Muscle layer of colon (tissue), 2 donors: ENCODE data around the gene ITGA2.

Source experiments
- H3K27ac ChIP-seq: one replicate; pipeline ENCODE4 v1.7.0; 2013; ENCODE audit warnings: low read depth, mild to moderate bottlenecking, low read length, moderate library complexity
- H3K27me3 ChIP-seq, 2 donors: one replicate each; pipeline ENCODE4 v1.7.0; 2013; ENCODE audit warnings: low read length in 2 of 2, mild to moderate bottlenecking in 2 of 2; ENCODE audit not compliant: insufficient read depth in 2 of 2, control insufficient read depth in 1 of 2
- H3K36me3 ChIP-seq: one replicate; pipeline ENCODE4 v1.7.0; 2013; ENCODE audit warnings: mild to moderate bottlenecking, low read length; ENCODE audit not compliant: insufficient read depth
- H3K4me1 ChIP-seq: one replicate; pipeline ENCODE4 v1.7.0; 2013; ENCODE audit warnings: mild to moderate bottlenecking, low read length; ENCODE audit not compliant: insufficient read depth
- H3K4me3 ChIP-seq, 2 donors: one replicate each; pipeline ENCODE4 v1.7.0; 2013; ENCODE audit warnings: low read length in 2 of 2, low read depth in 1 of 2, mild to moderate bottlenecking in 1 of 2, moderate library complexity in 1 of 2
- H3K9ac ChIP-seq: one replicate; pipeline ENCODE4 v1.7.0; 2013; ENCODE audit warnings: low read length
- H3K9me3 ChIP-seq: one replicate; pipeline ENCODE4 v1.7.0; 2013; ENCODE audit warnings: mild to moderate bottlenecking, low read length
- donor health status: abdominal sarcoma.
- donor health status: Adenocarcinoma of cecum.

Gene ITGA2

DNA sequence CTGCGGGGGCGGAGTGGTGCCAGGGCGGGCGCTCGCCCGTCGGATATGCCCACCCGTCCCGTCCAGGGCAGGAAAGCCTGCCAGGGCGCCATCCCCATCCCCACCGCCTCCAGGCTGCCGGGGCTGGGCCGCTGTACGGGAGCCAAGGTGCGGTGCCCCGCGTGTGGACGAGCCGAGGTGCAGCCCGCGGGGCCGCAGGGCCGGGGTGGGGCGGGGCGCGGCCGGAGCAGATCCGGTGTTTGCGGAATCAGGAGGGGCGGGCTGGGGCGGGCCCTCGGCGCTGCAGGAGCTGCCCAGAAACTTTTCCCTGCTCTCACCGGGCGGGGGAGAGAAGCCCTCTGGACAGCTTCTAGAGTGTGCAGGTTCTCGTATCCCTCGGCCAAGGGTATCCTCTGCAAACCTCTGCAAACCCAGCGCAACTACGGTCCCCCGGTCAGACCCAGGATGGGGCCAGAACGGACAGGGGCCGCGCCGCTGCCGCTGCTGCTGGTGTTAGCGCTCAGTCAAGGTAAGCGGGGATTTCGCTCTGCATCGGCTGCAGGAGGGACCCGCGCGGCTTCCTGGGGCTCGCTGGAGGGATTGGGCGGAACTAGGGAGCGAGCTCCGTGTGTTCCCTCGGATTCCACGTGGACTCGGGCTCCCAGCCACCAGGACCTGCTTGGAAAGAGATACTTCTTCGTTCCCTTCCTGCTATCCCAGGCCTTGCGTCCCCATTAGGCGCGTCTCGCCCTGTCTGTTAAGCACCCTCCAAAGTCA is at the start of gene ITGA2:
Gene ITGA2, plus strand, starts transcription at position 328 of the 756 bp plus-strand sequence. Its CDS starts 117 bp downstream, at position 445.
- no peaks in the 10 kb centered on the region for H3K9me3 ChIP-seq
- H3K4me3 ChIP-seq: peak within 1 kb of the TSS; percentile 39 to 72
- no peak within 1 kb of the TSS for H3K9ac ChIP-seq
- H3K27ac ChIP-seq: no peak within 1 kb of the TSS
- peaks cover 4 to 6% of the 10 kb centered on the region in 2 donors for H3K27me3 ChIP-seq
- peaks cover 8% of the 10 kb centered on the region for H3K4me1 ChIP-seq
- H3K36me3 ChIP-seq: no peaks in the 10 kb centered on the region

DNA sequence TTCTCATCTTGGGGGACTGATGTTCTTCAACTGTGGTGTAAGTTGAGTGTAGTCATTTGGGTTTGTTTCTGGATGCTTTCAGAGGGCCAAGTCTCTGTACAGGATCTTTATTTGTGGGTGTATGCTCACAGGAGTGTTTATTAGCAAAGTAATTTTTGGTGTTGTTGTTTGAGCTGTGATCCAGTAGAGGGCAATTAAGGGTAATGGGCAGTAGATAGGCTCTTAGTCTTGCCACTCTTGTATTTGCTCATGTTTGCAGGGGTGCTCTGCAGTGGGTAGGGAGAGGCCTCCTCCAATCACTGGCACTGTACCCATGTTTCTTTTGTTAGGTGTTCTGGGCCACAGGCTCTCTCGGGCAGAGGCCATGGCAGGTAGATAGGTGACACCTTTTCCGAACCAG is 45.9 kb upstream of the ITGA2 start:
- Histone ChIP-seq H3K9ac (no peak overlapping the region), H3K4me3 (no peak overlapping the region), H3K4me1 (peaks cover 25% of the 10 kb centered on the region), H3K36me3 (peaks cover 33% of the 10 kb centered on the region), H3K27me3 (no peaks in the 10 kb centered on the region), H3K27ac (no peak overlapping the region), H3K9me3 (no peaks in the 10 kb centered on the region)

DNA sequence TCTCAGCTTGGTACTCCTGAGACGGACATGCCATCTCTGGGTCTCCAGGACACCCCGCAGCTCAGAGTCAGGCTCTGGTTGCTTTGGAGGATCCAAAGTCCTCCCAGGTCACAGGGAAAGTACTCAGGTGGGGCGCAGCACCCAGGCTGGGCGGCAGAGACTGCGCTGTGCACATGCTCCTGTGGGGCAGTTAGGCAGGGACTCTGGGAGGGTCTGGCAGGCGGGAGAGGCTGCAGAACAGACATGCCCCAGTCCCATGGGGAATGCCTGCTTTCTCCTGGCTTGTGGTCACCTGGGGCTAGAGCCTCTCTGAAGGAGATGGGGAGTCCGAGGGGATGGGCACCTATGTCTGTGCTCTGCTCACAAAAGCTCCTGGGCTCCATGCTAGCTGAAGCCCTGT is 45.3 kb upstream of the ITGA2 start:
- Histone ChIP-seq H3K9ac (no peak overlapping the region), H3K27me3 (no peaks in the 10 kb centered on the region), H3K4me1 (peaks cover 30% of the 10 kb centered on the region), H3K36me3 (peaks cover 32% of the 10 kb centered on the region), H3K27ac (peak overlapping the region; percentile 12), H3K9me3 (no peaks in the 10 kb centered on the region), H3K4me3 (no peak overlapping the region)

DNA sequence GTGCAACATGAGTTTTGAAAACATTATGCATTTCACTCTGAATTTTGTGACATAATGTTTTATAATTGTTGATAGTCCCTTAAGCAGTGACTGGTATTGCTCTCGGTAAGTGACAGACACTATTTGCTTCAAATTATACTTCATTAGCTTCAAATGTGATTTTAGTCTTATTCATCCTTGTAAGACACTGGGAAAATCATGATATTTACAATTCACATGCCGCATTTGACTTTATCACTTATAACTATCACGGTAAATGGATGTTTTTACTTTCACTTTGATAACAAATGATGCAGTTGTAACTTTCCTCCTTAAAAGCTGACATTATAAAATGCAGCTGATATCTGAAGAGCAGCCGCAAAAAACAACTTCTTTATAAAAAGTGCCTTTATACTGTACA is 44.1 kb upstream of the ITGA2 start:
- peak overlapping the region; percentile 1 for H3K9ac ChIP-seq
- H3K36me3 ChIP-seq: peaks cover 26% of the 10 kb centered on the region
- peaks cover 37% of the 10 kb centered on the region for H3K4me1 ChIP-seq
- H3K27ac ChIP-seq: peak overlapping the region; percentile 14
- H3K9me3 ChIP-seq: no peaks in the 10 kb centered on the region
- H3K4me3 ChIP-seq: peak overlapping the region; percentile 5 to 11
- no peaks in the 10 kb centered on the region for H3K27me3 ChIP-seq

DNA sequence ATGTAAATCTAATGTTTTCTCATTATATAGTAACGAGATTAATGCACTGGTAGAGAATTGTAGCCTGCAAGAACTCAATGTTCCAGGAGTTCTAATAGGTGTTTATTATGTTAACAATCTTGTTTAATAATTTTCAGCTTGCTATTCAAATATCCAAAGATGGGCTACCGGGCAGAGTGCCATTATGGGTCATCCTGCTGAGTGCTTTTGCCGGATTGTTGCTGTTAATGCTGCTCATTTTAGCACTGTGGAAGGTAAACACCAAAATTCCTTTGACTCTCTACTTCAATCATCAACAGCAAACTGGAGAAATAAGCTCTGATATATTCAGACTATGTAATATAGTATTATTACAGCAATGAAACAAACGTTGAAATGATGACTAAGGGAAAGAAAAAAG is 41.9 kb upstream of the ITGA2 start:
- H3K27ac ChIP-seq: peak overlapping the region; percentile 49
- no peaks in the 10 kb centered on the region for H3K9me3 ChIP-seq
- H3K27me3 ChIP-seq: no peaks in the 10 kb centered on the region
- peaks cover 15% of the 10 kb centered on the region for H3K36me3 ChIP-seq
- no peak overlapping the region for H3K4me3 ChIP-seq
- no peak overlapping the region for H3K9ac ChIP-seq
- H3K4me1 ChIP-seq: peaks cover 37% of the 10 kb centered on the region

DNA sequence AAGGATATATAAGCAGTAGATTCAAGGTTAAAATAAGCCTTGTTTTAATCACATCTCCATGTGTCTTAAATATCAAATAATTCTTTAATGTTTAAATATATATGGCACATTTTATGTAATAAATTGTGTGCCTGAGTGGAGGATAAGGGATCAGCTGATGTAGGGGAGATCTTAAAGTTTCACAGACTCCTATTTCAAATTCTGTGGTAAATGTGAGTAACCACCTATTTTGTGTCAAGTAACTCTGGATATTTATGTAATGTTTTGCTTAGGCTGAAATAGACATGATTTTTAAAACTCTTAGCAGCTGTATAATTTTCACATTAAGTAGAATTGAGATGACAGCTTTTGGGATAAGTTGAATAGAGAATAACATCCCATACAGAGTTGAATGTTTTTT is 41.3 kb upstream of the ITGA2 start:
- Histone ChIP-seq H3K9me3 (no peaks in the 10 kb centered on the region), H3K27me3 (no peaks in the 10 kb centered on the region), H3K36me3 (peaks cover 19% of the 10 kb centered on the region), H3K4me1 (peaks cover 37% of the 10 kb centered on the region), H3K9ac (no peak overlapping the region), H3K27ac (no peak overlapping the region), H3K4me3 (no peak overlapping the region)

DNA sequence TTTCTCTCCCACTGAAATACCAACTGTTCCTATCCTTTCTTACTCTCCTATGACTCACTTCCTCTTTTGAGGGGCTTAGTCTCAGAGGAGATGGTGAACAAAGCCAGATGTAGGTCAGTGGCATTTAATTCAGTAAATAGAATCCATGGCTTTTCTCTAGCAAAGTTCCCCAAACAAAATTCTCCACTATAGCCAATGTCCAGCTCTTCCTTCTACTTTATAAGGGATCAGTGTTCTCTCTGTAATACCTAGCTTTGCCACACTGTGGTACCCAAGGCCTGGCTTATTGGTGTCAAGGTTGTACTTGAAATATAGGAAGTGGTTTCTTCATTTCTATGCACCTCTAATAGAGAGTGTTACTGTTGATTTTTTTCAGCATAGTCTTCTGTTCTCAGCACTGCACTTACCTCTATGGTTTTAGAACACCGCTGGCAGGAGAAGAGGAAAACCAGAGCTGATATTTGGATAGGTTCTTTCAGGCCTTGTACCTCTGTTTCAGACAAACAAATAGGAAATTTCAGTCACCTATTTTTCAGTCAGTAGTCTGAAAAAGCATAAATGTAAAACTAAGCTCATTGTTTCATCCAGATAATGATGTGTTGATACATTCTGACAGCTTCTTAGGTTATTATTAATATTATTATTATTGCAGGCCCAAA is 40.6 kb upstream of the ITGA2 start:
- no peak overlapping the region for H3K27ac ChIP-seq
- no peak overlapping the region for H3K9ac ChIP-seq
- H3K4me1 ChIP-seq: peaks cover 37% of the 10 kb centered on the region
- no peaks in the 10 kb centered on the region for H3K27me3 ChIP-seq
- no peak overlapping the region for H3K4me3 ChIP-seq
- H3K36me3 ChIP-seq: peaks cover 19% of the 10 kb centered on the region
- no peaks in the 10 kb centered on the region for H3K9me3 ChIP-seq

DNA sequence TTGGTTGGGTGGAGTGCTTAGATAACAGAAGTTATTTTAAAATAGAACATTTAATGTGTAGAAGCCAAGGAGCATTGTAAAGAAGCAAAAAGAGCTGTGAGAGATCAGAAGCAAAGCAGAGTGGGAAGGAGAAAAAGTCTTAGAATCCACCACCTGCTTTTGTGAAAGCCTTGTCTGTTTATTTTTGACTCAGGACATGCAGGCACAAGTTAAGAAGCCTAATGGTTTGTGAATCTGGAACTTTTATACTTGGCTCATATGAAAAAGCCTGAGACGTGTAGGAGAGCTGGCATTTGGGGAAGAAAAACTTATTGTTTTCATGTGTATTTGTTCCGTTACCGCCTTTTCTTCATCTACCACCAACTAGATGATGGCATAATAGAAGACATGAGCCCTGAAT is 38.5 kb upstream of the ITGA2 start:
- Histone ChIP-seq H3K27me3 (no peaks in the 10 kb centered on the region), H3K9me3 (no peaks in the 10 kb centered on the region), H3K27ac (peak overlapping the region; percentile 34), H3K4me1 (peaks cover 30% of the 10 kb centered on the region), H3K9ac (no peak overlapping the region), H3K4me3 (no peak overlapping the region), H3K36me3 (peaks cover 27% of the 10 kb centered on the region)

DNA sequence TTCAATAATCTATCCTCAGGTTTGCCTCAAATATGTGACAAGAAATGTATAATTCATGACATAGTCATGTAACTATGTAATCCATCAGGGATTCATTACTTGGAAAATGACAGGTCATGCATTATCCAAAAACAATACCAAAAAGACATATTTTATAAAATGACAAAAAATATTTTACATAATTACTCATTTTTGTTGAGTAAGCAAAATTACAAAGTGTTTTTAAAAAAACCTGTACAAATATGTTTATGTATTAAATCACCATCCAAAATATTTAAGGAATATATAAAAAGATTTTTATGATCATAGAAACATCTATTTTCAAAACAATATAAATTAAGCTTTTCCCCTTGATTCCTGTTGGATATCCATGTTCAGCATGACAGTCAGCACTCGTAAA is 36.7 kb upstream of the ITGA2 start:
- H3K27ac ChIP-seq: no peak overlapping the region
- peaks cover 16% of the 10 kb centered on the region for H3K4me1 ChIP-seq
- peaks cover 32% of the 10 kb centered on the region for H3K36me3 ChIP-seq
- H3K9ac ChIP-seq: no peak overlapping the region
- H3K4me3 ChIP-seq: no peak overlapping the region
- no peaks in the 10 kb centered on the region for H3K9me3 ChIP-seq
- no peaks in the 10 kb centered on the region for H3K27me3 ChIP-seq

DNA sequence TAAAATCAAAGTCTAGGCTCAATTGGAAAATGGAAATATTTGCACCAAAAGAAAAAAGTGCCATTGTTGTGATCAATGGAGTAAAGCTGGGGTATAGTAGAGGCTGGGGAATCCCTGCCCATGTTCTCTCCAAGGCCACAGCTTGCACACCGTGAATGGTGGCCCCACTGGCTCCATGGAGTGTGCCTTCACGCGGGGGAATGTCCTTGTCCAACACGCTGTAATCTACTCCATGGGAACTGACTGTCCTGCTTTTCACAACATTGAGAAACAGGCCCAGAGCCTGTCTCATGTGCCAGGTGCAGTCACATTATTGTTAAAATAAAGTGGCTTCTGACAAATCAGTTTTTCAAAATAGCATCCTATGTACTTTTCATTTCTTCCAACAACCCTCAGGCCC is 33.1 kb upstream of the ITGA2 start:
- Histone ChIP-seq H3K27me3 (no peaks in the 10 kb centered on the region), H3K9me3 (no peaks in the 10 kb centered on the region), H3K4me1 (no peaks in the 10 kb centered on the region), H3K36me3 (peaks cover 28% of the 10 kb centered on the region), H3K27ac (no peak overlapping the region), H3K9ac (no peak overlapping the region), H3K4me3 (no peak overlapping the region)

DNA sequence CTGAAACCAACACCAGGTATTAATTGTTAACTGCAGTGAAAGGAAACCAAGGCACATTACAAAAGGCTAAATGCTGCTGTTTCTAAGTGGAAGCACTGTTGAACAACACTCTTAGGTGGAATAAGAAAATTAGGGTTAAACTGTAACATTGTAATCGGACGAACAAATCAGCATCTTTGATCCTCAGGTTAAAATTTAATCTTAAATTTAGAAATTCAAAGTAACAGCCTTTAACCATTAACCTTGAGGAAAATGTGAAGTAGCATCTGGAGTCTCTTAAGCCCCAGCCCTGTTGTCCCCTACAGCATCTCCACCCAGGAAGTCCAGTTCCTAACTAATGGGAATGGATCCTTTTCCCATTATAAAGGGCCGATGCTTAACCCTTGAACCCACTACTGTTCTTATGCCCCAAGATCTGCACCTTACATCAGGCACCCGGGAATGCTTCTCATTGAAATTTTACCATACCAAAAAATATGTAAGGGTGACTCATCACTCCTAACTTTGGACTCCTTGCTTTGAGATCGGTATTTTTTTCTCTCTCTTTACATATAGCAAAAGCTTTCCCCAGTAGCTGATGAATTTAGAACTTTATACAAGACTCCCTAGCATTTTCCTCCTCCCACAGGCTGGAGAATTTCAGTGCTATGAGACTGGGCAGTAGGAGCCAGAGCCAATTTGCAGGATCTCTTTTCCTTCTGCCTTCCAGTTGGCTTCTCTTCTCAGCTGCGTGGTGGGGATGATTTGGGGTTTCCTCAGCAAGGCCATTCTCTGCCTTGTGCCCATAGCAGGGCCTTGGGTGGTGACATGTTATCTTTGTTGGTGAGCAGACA is 32.0 kb upstream of the ITGA2 start:
- no peak overlapping the region for H3K27ac ChIP-seq

More for the DNA sequence above, 32.0 kb upstream of the ITGA2 start:
- no peak overlapping the region for H3K9ac ChIP-seq
- no peaks in the 10 kb centered on the region for H3K4me1 ChIP-seq
- no peaks in the 10 kb centered on the region for H3K27me3 ChIP-seq
- no peaks in the 10 kb centered on the region for H3K9me3 ChIP-seq
- peaks cover 28% of the 10 kb centered on the region for H3K36me3 ChIP-seq
- H3K4me3 ChIP-seq: no peak overlapping the region
